ENCODE results near the gene PLA2G2A.

DNA sequence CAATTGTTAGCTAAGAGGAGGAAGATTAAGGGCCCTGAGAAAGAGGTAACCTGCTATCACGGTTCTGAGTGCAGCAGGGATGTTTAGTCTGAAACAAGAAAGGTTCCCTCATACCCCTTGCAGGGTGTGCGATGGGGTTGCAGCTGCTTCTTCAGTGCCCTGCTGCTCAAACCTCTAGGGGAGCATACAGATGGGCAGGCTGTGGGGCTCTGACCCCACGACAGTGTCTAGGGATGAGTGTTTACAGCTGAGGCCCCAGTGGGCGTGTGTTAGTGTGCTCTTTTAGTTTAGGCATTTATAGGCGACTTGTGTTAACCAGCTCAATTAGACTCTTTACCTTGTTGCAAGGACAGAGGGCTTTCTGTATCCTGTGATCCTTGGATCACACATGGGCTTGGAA lies 49.3 kb upstream of the PLA2G2A start:
- TF ChIP-seq, protein P1, sequence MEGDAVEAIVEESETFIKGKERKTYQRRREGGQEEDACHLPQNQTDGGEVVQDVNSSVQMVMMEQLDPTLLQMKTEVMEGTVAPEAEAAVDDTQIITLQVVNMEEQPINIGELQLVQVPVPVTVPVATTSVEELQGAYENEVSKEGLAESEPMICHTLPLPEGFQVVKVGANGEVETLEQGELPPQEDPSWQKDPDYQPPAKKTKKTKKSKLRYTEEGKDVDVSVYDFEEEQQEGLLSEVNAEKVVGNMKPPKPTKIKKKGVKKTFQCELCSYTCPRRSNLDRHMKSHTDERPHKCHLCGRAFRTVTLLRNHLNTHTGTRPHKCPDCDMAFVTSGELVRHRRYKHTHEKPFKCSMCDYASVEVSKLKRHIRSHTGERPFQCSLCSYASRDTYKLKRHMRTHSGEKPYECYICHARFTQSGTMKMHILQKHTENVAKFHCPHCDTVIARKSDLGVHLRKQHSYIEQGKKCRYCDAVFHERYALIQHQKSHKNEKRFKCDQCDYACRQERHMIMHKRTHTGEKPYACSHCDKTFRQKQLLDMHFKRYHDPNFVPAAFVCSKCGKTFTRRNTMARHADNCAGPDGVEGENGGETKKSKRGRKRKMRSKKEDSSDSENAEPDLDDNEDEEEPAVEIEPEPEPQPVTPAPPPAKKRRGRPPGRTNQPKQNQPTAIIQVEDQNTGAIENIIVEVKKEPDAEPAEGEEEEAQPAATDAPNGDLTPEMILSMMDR (IDR thresholded peaks at IDR 0.05; ENCODE audit: insufficient read depth, low read length): no peak
- TF ChIP-seq POLR2AphosphoS5 (IDR thresholded peaks at IDR 0.05; ENCODE audit: low read depth): no peak
